GM18519 (cell line): ENCODE measurements around the gene RARB.

ENCODE experiments used
- ATAC-seq: cut with Tn5 transposase; IDR thresholded peaks from one replicate; pipeline ENCODE4 v1.9.1; 2021; ENCODE audit warnings: mild to moderate bottlenecking, moderate library complexity; ENCODE audit not compliant: unreplicated experiment, low FRiP score

Gene RARB

GRCh38 chr3:25537516-25537915, 109.5 kb downstream of the RARB start:
- no peak for ATAC-seq

DNA sequence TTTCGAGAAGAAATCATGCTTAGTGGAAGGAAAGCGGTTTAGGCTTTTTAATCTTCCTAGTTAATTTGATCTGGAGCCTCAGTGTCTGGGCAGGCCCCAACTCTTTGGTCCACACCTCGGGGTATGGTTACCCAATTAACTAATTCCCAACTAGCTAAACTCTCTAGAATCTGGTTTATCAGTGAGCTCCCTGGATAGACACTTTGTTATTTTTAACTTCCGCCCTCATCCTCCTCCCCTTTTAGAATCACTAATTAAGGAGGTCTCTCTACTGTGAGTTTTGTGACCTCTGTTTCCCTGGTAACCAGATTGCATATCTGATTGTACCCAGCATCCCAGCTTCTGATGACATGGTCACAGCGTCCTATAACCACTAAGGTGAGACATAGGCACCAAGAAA, 112.2 kb downstream of the RARB start:
- ATAC-seq = no peak

DNA sequence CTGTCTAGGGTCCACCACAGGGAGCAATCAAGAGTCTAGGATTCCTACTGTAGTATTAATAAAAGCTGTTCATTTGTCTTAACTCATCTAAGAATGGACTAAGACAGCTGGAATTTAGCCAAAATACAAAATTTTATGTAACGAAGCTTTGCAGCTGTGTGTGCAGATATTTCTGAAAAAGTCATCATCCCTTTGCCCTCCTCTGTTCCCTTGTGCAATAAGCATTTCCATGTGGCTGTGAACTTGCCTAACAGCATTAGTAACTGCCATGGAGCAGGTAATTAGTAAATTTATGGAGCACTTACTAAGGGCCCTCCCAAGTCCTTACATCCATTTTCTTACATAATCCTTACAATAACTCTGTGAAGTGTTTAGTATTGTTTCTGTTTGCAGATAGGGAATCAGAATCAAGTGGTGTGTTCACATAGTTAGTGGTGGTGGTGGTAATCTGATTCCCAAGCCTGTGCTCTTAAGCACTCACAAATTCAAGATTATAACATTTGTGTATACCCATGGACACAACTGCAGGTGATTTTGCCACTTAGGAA, 114.5 kb downstream of the RARB start:
- ATAC-seq = no peak

DNA sequence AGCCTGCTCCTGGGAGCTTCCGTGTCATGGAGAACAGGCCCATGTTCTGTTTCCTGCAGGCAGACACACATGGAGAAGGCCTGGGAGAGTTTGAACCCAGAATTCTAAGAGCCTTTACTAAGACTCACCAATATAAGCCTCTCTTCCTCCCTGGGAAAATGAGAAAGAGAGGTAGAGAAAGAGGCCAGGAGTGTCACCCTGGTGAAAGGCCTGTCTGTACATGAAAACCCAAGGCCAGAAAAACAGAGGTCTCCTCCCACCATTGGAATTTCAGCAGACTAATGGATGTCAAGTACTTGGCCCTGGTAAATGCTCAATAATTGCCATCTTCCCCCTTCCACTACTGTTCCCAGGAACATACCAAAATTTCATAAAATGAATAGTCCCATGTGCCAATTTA, 119.0 kb downstream of the RARB start:
- no peak for ATAC-seq

GRCh38 chr3:25547943-25548674, 120.0 kb downstream of the RARB start:
- no peak for ATAC-seq

GRCh38 chr3:25548836-25549235, 120.8 kb downstream of the RARB start:
- no peak for ATAC-seq

DNA sequence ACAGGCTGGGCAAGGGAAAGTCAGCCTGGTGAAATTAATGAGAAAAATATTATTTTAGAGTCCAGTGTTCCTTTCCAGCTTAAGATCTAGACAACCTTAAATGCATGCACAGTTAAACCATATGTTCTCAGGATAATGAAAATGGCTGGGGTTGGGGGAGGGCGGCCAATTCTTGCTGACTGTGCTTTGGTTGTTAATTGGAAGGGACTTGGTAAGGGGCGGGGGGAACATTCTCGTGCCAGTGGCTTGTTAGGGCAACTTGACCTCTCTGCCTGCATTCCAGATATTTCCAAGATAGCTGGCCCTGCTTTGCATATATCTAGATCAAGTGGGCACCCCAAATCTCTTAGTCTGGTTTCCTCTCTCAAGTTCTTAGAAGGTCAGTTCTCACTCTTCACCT, 124.2 kb downstream of the RARB start:
- ATAC-seq = no peak

GRCh38 chr3:25554376-25554775, 126.3 kb downstream of the RARB start:
- ATAC-seq = no peak

- no peak for ATAC-seq
Observed at GRCh38 chr3:25555695-25556437, 127.8 kb downstream of the RARB start.

DNA sequence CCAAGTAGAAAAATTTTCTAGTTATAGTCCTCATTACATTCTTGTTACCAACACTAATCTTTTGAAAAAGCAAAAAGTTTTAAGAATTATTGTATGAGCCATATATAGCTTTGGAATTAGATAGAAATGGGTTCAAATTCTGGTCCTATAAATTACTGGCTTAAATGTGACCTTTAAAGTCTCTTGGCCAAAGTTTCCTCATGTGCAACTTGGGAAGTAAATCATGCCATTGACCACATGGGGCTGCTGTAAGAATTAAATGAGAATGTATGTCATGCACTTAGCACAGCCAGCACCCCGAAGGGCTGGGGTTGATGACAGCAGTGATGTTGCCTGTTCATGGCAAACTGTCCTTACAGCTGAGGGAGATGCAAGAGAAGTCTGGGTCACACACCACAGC, 128.4 kb downstream of the RARB start:
- ATAC-seq = no peak

DNA sequence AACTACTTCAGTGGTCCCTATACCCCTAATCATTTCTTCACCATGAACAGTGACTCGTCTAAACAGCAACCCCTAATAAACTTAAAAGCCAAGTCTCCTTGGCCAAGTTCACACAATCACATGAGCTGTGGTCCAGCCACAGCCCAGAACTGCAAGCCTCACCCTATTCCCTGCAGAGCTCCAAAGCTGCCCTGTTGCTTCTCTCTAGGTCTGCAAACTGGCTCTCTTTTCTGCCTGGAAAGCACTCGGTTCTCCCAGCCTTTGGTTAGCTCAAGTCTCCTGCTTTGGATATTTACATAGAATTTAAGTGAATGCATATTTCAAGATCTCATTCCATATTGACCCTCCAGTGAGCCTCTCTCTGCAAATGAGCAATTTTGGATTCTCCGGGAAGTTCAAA, 129.6 kb downstream of the RARB start:
- no peak for ATAC-seq

- ATAC-seq = no peak
Observed at GRCh38 chr3:25558121-25558520, 130.1 kb downstream of the RARB start.

DNA sequence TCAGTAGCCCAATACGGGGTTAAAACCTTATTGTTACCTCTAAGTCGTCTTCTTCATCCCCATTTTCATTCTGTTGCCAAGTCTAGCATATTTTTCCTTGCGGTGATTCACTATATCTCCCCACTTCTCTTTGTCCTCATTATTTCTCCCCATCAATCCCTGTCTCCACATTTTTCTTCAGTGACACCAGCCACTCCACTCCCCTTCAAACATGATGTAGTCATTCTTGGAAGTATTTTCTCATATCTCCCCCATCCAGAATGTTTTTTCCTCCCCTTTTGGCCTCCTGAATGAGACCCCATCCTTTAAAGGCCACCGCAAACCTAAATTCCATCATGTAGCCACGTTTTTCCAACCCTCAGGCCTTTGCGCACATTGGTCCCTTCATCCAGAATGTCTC, 130.7 kb downstream of the RARB start:
- no peak for ATAC-seq

DNA sequence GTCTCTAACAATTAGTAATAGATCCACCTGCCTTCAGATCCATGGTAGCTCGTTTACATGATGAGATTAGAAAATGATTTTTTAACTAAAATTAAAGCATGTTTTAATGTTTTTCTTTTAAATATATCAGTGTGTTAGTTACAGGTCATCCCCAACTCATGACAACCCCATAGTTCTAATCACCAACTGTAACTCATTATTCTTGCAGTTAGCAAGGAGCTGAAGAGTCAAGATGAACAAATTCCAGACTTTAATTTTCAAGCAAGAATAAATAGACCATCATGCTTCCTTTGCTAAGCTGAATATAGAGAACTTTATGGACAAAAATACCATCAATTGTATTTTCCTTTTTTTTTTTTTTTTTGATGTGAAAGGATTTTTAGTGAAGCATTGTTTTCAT, 135.5 kb downstream of the RARB start:
- no peak for ATAC-seq

DNA sequence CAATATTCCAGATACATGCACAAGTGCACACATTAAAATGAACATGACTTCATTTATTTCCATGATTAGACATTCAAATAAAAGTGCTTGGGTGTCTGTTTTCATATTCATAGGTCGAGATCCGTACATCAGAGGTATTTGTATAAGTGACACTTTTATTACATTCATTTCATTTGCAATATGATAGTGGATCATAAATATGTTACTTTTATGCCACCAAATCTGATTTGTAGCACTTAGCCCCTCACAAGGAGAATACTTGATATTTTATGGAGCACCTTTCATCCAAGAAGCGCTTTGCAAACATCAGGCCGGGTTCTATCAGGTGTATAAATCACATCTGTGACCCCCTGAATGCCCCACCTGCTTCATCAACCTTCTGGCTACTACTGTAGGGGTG, 136.0 kb downstream of the RARB start:
- ATAC-seq = no peak

DNA sequence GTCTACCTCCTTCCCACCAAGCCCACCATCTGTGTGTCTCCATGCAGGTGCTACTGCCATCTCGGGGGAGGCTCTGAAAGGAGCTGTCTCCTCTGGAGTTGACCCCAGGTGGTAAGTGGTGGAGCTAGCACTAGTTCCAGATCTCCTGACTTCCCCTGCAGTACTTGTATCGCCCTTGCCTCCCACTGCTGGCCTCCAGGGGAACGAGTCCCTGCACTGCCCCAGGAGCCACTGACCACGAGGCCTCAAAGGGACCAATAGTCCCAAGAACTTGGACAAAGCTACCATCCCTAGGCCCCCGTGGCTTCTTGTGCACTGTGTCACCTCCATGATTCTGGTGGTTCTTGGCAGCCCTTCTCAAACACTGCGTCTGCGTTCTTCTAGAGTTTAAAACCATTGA, 137.7 kb downstream of the RARB start:
- no peak for ATAC-seq

GRCh38 chr3:25566358-25566920, 138.4 kb downstream of the RARB start:
- no peak for ATAC-seq

GRCh38 chr3:25567388-25567787, 139.3 kb downstream of the RARB start:
- no peak for ATAC-seq

DNA sequence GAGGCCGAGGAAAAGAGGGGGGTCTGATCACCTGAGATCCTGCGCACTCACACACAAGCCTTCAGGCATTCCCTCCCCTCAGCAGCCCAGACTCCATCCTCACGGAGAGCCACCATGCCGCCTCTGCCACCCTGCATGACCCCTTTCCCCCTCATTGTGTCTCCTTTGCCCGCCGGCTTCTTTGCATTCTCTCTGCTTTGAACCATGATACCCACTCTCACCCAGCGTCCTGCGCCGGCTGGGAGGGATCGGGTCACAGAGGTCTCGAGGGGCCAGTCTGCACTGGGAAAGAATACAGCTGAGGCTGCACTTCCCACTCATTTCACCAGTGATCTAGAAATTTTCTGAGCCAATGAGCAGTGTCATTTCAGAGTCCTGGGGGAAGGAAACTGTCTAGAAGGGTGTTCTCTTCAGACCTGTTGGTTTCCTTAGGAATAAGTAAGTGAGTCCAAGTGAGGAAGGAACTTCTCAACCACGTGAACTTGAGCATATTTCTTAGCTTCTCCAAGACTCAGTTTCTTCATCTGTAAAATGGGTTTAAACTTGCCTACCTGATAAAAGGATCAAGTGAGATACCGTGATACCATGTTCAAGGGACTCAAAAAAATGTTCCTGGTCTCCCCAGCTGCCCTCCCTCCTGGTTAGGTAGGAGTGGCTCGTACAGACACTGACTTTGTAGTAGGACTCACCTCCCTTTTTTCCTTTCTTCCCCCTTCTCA, 139.9 kb downstream of the RARB start:
- ATAC-seq = no peak

GRCh38 chr3:25568525-25569078, 140.5 kb downstream of the RARB start:
- no peak for ATAC-seq

- no peak for ATAC-seq
Observed at GRCh38 chr3:25571285-25571684, 143.2 kb downstream of the RARB start.
